ENCODE results near the gene LRPAP1.
"Not testable (repeated sequence)": the region's sequence is repeated elsewhere in the genome, so short reads cannot be mapped to it uniquely, and the experiment has no call there.

GRCh38 chr4:3549694-3550001, 17.4 kb upstream of the LRPAP1 start:
- TF ChIP-seq CTCF (IDR thresholded peaks at IDR 0.05); POLR2AphosphoS5 (IDR thresholded peaks at IDR 0.05; ENCODE audit: insufficient read depth in 1 of 2, low read depth in 1 of 2); POLR2A (IDR thresholded peaks at IDR 0.05): not testable (repeated sequence)

All from vagina (tissue), 2 donors.